ENCODE measurements around the gene PHF3. TPM values are rescaled to one million over a fixed set of nuclear protein-coding genes. Genes with fewer than 3 reads are reported as not detected.

PHF3 gene
- total RNA-seq, 1 experiment from 2014 or later, result 21.8 TPM

GRCh38 chr6:63672582-63673129, 37.1 kb downstream of the PHF3 start:
- CTCF ChIA-PET, result no interaction called here
- Histone ChIP-seq H3K4me1 (ENCODE audit: insufficient read depth, low read length) (no peaks in the 10 kb centered on the region), H3K27ac (ENCODE audit: low read length) (no peak overlapping the region), H3K79me2 (ENCODE audit: low read length) (peaks cover 27% of the 10 kb centered on the region), H3K27me3 (ENCODE audit: low read length) (no peaks in the 10 kb centered on the region), H3K4me3 (ENCODE audit: low read length) (no peak overlapping the region), H3K9me3 (ENCODE audit: low read length) (no peaks in the 10 kb centered on the region), H3K9me2 (replicated peaks; ENCODE audit: low read length) (no peaks in the 10 kb centered on the region), H3K36me3 (ENCODE audit: low read depth, low read length) (no peaks in the 10 kb centered on the region), H3F3A (ENCODE audit: low read length, unreplicated experiment) (no peaks in the 10 kb centered on the region), H2AFZ (ENCODE audit: low read length) (no peak overlapping the region), H3K4me2 (ENCODE audit: low read length) (no peak overlapping the region), H4K20me1 (ENCODE audit: low read length) (no peaks in the 10 kb centered on the region), H3K9ac (ENCODE audit: low read length) (no peak overlapping the region)
- ATAC-seq (no peak), DNase-seq (no peak)
- intact Hi-C loops (cut with micrococcal nuclease), result no loop called here
- POLR2A ChIA-PET (ENCODE audit: unreplicated experiment), result no interaction called here
- BruUV-seq (replicated peaks), result no TSS peak
- TF ChIP-seq EZH2phosphoT487 (IDR thresholded peaks at IDR 0.05; ENCODE audit: borderline replicate concordance, low read length) (no peak), EZH2 (IDR thresholded peaks at IDR 0.05; ENCODE audit: low read length, unreplicated experiment) (no peak), CTCF (conservative IDR thresholded peaks at IDR 0.05; ENCODE audit: low read depth, low read length) (no peak)

GRCh38 chr6:63673692-63674091, 38.1 kb downstream of the PHF3 start:
- CTCF ChIA-PET, result no interaction called here
- Histone ChIP-seq H3K9ac (ENCODE audit: low read length) (no peak overlapping the region), H3K4me1 (ENCODE audit: insufficient read depth, low read length) (no peaks in the 10 kb centered on the region), H3K4me3 (ENCODE audit: low read length) (no peak overlapping the region), H3K79me2 (ENCODE audit: low read length) (peaks cover 29% of the 10 kb centered on the region; the same call in 1 of the 2 replicates), H3K27me3 (ENCODE audit: low read length) (no peaks in the 10 kb centered on the region), H3K4me2 (ENCODE audit: low read length) (no peak overlapping the region), H3K36me3 (ENCODE audit: low read depth, low read length) (no peaks in the 10 kb centered on the region), H3K9me3 (ENCODE audit: low read length) (no peaks in the 10 kb centered on the region), H4K20me1 (ENCODE audit: low read length) (no peaks in the 10 kb centered on the region), H2AFZ (ENCODE audit: low read length) (no peak overlapping the region), H3F3A (ENCODE audit: low read length, unreplicated experiment) (no peaks in the 10 kb centered on the region), H3K9me2 (replicated peaks; ENCODE audit: low read length) (no peaks in the 10 kb centered on the region), H3K27ac (ENCODE audit: low read length) (no peak overlapping the region)
- intact Hi-C loops (cut with micrococcal nuclease), result no loop called here
- TF ChIP-seq EZH2phosphoT487 (IDR thresholded peaks at IDR 0.05; ENCODE audit: borderline replicate concordance, low read length), result no peak
- no peak for TF ChIP-seq CTCF (conservative IDR thresholded peaks at IDR 0.05; ENCODE audit: low read depth, low read length)
- TF ChIP-seq EZH2 (IDR thresholded peaks at IDR 0.05; ENCODE audit: low read length, unreplicated experiment), result no peak
- DNase-seq, result no peak
- ATAC-seq, result no peak
- POLR2A ChIA-PET (ENCODE audit: unreplicated experiment), result no interaction called here
- BruUV-seq (replicated peaks), result no TSS peak

- peaks cover 30% of the 10 kb centered on the region; the same call in 1 of the 2 replicates for H3K79me2 ChIP-seq (ENCODE audit: low read length)
- DNase-seq (no peak), ATAC-seq (no peak)
- intact Hi-C loops (cut with micrococcal nuclease), result no loop called here
- no peak overlapping the region for H2AFZ ChIP-seq (ENCODE audit: low read length)
- H3K4me2 ChIP-seq (ENCODE audit: low read length), result no peak overlapping the region
- no peak overlapping the region for H3K9ac ChIP-seq (ENCODE audit: low read length)
- H3K27me3 ChIP-seq (ENCODE audit: low read length), result no peaks in the 10 kb centered on the region
- H3K4me3 ChIP-seq (ENCODE audit: low read length), result no peak overlapping the region
- no peaks in the 10 kb centered on the region for H3K4me1 ChIP-seq (ENCODE audit: insufficient read depth, low read length)
- H3K36me3 ChIP-seq (ENCODE audit: low read depth, low read length), result no peaks in the 10 kb centered on the region
- no peak overlapping the region for H3K27ac ChIP-seq (ENCODE audit: low read length)
- CTCF ChIA-PET, result no interaction called here
- no peaks in the 10 kb centered on the region for H3F3A ChIP-seq (ENCODE audit: low read length, unreplicated experiment)
- POLR2A ChIA-PET (ENCODE audit: unreplicated experiment), result no interaction called here
- BruUV-seq (replicated peaks), result no TSS peak
- no peaks in the 10 kb centered on the region for H3K9me3 ChIP-seq (ENCODE audit: low read length)
- H4K20me1 ChIP-seq (ENCODE audit: low read length), result no peaks in the 10 kb centered on the region
- H3K9me2 ChIP-seq (replicated peaks; ENCODE audit: low read length), result no peaks in the 10 kb centered on the region
- TF ChIP-seq EZH2phosphoT487 (IDR thresholded peaks at IDR 0.05; ENCODE audit: borderline replicate concordance, low read length), result no peak
- no peak for TF ChIP-seq EZH2 (IDR thresholded peaks at IDR 0.05; ENCODE audit: low read length, unreplicated experiment)
- no peak for TF ChIP-seq CTCF (conservative IDR thresholded peaks at IDR 0.05; ENCODE audit: low read depth, low read length)
Observed at GRCh38 chr6:63674635-63675034, 39.0 kb downstream of the PHF3 start.

All from PC-3 (cell line).